Renal pelvis (tissue), 4 donors: ENCODE measurements around the gene ANKMY1. TPM values are rescaled to one million over a fixed set of nuclear protein-coding genes. Genes with fewer than 3 reads are reported as not detected.

Experiments
- DNase-seq: peaks from one replicate; pipeline ENCODE4 v3.0.0-alpha.2; 2013
- polyA plus RNA-seq, 3 donors: library from polyadenylated mRNA; unstranded; fragments of 120-200 nt; gene quantifications; one replicate each; pipeline ENCODE4 v1.2.1, GENCODE V29; 2013; ENCODE audit not compliant: insufficient read length in 3 of 3

Gene ANKMY1
- polyA plus RNA-seq, 3 donors, result 11.7 to 15.6 (median 12.6) TPM

DNA sequence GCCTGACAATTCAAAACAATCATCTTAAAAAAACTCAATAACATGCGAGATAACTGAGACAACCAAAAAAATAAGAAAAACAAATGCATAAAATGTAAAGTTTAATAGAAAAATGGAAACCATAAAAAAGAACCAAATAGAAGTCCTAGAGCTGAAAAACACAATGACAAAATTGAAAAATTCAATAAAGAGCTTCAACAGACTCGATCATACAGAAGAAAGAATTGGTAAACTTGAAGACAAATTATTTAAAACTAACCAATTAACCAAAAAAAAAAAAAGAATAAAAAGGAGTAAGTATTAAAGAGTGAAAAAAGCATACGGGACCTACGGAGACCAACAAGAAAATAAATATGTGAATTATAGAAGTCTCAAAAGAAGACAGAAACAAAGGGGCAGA, 84.6 kb downstream of the ANKMY1 start:
- DNase-seq, result no peak

DNA sequence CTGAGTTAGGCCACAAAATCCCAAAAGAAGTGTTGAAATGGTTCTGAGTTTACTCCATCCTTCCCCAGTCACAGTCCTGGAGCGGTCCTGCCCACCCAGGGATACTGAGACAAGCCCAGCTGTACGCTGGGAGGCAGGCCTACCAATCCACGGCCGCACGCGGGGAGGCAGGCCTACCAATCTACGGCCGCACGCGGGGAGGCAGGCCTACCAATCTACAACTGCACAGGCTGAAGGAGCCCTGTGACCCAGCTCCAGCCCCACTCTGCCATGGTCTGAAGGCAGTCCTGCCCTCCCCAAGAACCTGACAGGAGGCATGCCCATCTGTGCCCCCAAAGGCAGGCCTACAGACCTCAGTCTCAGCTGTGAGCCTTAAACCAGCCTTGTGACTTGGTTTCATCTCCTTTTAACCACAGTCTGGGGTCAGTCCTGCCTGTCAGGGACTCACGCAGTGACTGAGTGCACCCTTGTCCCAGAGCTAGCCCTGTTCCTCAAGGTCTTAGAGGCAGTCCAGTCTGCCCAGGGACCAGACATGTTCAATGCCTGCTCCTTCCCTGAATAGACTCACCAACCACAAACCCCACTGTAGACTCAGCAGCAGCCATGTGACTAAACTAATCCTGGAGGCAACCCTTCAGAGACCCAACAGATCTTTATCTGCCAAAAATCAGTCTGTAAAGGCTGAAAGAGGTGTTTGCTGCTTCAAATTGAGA, 85.6 kb downstream of the ANKMY1 start:
- no peak for DNase-seq

DNA sequence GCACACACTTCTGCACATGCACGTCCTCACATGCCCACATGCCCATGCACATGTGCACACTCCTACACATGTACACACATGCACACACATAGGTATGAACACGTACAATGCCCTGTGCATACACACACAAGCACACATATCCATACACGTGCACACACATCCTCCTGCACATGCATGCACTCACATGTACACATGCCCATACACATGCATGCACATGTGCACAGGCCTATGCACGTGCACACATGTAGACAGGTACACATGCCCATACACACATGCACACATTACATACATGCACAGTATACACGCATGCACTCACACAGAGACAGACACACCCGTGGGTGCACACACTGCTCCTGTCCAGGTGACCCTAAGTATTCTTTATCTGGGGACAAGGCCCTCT, 88.0 kb downstream of the ANKMY1 start:
- no peak for DNase-seq

DNA sequence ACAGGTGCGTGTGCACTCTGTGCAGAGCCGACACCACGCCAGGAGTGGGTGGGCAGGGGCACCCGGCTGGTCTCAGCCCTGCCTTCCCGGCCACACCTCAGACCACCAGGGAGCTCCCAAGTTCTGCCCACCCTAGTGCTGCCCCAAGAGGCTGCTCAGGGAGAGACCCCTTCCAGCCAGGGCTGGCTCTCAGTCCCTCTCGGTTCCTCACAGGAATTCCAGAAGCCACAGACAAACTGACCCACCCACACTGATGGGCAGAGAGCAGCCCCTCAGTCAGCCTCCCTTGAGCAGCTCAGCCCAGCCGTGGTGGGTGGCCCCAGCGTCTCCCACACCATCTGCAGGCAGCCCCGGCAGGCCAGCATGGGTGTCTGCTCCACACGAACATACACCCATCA, 88.5 kb downstream of the ANKMY1 start:
- DNase-seq, result no peak

DNA sequence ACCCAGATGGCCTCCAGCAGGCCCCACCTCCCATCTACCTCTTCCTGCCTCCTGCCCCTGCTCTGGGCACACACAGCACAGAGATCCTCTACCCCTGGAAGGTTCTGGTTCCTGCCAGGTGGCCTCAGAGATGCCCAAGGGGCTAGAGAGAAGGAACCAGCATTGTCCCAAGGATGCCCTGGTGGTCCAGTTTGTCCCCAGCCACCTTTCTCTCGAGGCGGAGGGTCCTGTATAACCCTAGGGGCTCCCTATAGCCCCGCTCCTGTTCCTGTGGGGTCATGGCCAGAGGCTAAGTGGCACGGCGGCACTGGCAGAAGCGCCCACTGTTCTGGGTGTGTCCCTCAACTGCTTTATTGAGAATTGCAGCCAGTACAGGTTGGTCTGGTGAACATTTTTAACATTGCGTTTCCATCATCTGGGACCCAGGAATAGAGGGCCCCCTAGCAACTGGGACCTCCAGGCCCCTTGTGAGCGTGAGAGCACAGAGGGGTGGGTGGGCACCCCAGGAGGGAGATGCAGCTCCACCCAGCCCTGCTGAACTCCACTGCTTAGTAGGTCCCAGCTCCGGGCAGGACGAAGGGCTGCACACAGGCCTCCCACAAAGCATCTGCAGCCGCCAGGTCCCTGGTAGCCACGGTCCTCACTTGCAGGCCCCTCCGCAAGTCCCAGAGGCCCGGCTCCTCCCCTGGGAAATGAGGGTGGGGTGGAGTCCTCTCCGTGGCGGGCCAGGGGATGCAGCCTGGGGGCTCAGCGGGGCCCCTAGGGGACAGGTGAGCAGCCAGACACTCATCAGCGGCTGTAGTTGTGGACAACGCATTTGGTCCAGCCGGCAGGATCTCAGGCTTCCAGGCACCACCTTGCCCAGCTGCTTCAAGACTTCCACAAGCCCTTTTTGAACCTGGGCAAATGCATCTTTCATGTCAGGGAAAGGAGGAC, 89.2 kb downstream of the ANKMY1 start:
- DNase-seq, result no peak

DNA sequence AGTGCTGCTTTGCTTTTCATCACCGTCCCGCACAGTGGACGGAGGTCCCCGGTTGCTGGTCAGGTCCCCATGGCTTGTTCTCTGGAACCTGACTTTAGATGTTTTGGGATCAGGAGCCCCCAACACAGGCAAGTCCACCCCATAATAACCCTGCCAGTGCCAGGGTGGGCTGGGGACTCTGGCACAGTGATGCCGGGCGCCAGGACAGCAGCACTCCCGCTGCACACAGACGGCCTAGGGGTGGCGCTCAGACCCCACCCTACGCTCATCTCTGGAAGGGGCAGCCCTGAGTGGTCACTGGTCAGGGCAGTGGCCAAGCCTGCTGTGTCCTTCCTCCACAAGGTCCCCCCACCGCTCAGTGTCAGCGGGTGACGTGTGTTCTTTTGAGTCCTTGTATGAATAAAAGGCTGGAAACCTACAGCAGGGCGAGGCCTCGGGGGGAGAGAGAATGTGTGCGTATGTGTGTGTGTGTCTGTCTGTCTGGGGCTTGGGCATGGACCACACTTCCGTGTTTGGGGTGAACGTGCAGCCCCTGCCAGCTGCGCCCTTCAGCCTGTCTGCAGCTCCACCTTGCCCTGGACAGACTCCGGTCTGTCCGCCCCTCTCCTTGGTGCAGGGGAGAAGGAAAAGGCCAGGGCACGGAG, 90.0 kb downstream of the ANKMY1 start:
- no peak for DNase-seq

DNA sequence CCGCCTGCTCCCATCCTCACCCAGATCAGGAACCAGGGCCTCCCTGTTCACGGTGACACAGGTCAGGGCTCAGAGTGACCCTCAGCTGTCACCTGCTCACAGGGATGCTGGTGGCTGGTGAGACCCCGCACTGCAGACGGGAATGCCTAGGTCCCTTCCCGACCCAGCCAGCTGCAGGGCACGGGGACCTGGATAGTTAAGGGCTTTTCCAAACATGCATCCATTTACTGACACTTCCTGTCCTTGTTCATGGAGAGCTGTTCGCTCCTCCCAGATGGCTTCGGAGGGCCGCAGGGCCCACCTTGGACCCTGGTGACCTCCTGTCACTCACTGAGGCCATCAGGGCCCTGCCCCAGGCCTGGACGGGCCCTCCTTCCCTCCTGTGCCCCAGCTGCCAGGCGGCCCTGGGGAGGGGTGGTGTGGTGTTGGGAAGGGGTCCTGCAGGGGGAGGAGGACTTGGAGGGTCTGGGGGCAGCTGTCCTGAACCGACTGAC, 90.6 kb downstream of the ANKMY1 start:
- DNase-seq, result no peak

DNA sequence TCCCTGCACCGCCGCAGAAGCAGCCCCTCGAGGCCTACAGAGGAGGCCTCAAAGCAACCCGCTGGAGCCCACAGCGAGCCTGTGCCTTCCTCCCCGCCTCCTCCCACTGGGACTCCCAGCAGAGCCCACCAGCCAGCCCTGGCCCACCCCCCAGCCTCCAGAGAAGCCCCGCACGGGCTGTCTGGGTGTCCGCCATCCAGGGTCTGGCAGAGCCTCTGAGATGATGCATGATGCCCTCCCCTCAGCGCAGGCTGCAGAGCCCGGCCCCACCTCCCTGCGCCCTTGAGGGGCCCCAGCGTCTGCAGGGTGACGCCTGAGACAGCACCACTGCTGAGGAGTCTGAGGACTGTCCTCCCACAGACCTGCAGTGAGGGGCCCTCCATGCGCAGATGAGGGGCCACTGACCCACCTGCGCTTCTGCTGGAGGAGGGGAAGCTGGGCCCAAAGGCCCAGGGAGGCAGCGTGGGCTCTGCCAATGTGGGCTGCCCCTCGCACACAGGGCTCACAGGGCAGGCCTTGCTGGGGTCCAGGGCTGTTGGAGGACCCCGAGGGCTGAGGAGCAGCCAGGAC, 91.1 kb downstream of the ANKMY1 start:
- DNase-seq, result no peak

DNA sequence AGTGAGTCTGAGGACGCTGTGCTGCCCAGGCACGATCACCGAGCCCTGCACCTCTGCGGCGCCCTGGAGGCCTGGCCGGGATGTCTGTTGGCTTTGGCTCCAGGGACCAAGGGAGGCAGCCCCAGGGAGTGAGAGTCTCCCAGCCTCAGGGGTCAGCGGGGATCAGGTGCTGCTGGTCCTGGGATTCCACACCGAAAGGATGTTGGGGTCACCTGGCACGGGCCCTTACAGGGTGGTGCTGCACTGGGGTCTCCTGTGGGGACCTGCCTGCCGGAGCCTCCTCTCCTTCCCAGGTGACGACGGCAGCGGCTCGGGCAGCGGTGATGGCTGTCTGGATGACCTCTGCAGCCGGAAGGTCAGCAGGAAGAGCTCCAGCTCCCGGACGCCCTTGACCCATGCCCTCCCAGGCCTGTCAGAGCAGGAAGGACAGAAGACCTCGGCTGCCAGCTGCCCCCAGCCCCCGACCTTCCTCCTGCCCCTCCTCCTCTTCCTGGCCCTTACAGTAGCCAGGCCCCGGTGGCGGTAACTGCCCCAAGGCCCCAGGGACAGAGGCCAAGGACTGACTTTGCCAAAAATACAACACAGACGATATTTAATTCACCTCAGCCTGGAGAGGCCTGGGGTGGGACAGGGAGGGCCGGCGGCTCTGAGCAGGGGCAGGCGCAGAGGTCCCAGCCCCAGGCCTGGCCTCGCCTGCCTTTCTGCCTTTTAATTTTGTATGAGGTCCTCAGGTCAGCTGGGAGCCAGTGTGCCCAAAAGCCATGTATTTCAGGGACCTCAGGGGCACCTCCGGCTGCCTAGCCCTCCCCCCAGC, 91.8 kb downstream of the ANKMY1 start:
- DNase-seq, result no peak

DNA sequence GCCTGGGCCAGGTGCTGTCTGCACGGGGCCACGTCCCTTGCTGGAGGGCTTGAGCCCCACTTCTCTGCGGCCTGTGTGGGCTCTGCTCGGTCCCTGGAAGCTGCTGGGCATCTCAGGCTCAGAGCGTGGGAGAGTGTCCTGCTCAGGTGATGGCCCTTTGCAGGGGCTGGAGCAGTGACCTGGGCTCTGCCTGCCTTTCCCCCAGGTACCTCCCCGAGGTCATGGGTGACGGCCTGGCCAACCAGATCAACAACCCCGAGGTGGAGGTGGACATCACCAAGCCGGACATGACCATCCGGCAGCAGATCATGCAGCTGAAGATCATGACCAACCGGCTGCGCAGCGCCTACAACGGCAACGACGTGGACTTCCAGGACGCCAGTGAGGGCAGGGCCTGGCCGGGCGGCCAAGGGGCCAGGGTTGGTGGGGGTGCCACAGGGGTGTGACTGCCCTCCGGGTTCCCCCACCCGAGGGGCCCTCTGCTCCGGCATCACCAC, 92.5 kb downstream of the ANKMY1 start:
- no peak for DNase-seq

DNA sequence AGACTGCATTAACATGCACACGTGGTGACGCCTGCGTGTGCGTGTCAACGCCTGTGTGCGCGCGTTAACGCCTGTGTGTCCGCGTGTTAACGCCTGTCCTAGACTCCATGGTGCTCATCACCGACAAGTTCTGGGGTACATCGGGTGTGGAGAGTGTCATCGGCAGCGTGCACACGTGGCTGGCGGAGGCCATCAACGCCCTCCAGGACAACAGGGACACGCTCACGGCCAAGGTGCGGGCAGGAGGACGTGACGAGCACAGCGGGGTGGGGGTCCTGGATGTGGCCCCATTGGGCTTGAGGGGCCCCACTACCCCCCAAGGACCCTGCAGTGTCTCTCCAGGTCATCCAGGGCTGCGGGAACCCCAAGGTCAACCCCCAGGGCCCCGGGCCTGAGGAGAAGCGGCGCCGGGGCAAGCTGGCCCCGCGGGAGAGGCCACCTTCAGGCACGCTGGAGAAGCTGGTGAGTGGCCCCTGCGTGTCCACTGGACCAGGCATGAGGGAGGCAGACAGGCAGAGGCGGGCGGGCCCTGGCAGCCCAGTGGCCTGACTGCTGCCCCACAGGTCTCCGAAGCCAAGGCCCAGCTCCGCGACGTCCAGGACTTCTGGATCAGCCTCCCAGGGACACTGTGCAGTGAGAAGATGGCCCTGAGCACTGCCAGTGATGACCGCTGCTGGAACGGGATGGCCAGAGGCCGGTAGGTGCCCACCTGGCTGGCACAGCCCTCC, 93.1 kb downstream of the ANKMY1 start:
- no peak for DNase-seq

DNA sequence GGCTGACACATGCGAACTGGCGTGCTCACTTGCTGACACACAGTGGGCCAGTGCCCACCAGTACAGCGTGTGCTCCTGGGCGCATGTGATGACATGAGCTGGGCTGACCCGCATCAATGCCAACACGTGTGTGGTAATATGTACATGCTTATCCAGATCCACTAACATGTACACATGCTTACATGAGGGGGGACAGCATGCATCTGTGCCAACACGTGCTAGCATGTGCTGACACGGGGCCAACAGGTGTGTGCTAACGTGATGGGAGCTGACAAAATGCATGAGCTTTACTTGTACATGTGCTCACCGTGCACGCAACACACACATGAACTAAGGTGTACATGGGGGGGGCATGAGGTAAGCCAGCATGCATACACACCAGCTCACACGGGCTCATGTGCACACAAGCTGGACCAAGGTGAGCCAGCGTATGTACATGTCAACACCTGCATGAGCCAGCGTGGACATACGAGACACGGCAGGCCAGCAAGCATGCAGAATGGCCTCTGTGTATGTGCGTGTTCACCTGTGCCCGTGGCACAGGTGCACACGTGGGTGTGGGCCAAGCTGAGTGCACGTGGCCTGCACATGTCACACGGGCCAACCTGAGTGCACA, 93.8 kb downstream of the ANKMY1 start:
- DNase-seq, result no peak

DNA sequence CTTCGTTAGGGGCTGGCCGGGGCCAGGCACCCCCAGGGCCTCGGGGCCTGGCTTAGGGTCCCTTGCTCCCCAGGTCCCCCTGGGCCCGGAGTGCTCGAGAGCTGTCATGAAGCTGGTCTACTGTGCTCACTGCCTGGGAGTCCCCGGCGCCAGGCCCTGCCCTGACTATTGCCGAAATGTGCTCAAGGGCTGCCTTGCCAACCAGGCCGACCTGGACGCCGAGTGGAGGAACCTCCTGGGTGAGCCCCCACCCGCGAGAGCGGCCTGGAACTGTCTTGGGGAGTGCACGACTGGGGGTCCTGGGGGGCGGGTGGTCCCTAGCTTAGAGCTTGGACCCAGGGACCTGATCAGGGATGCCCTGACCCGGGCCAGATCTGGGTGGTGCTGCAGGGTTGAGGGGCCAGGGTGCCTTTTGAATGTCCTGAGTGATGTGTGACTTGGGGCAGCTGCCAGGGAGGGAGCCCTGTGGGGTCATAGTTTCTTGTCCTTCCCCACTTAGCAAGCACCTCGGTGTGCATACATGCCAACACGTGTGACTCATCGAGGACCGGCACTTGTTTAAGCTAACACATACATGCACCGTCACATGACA, 94.4 kb downstream of the ANKMY1 start:
- no peak for DNase-seq

DNA sequence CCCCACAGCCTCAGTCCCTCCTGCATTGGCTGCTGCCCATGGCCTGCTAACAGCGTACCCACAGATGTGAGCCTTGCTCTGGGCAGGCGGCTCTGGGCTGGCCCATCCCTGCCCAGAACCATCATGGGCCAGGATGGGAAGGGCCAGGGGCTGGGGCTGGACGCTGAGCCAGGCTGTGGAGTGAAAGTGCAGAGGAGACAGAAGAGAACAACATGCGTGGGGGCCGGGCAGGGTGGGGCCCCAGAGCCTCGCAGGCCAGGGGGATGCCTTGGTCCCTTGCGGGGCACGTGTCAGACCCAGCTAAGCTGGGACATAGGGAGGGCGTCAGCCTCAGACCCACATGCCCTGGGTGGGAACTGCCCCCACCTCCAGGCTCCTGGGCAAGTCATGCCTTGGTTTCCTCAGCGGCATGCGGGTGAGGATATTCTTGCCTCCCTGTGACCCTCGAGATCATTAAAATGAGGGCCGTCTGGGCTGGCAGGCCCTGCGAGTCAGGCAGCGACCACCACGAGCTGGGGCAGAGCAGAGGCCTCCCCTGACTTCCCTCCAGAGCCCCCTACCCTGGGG, 95.0 kb downstream of the ANKMY1 start:
- DNase-seq, result no peak

DNA sequence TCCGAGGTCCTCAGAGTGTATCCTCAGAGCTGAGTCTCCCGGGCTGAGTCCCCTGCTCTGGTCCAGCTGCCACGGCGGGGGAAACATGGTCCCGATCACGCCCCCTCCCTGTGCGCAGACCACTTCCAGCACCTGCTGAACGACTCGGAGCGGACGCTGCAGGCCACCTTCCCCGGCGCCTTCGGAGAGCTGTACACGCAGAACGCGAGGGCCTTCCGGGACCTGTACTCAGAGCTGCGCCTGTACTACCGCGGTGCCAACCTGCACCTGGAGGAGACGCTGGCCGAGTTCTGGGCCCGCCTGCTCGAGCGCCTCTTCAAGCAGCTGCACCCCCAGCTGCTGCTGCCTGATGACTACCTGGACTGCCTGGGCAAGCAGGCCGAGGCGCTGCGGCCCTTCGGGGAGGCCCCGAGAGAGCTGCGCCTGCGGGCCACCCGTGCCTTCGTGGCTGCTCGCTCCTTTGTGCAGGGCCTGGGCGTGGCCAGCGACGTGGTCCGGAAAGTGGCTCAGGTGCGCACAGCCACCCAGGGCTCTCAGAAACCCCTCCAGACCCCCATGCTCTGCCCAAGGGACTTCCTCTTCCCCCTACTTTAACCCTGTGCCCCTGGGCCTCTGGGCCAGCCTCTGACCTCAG, 95.6 kb downstream of the ANKMY1 start:
- DNase-seq, result no peak

DNA sequence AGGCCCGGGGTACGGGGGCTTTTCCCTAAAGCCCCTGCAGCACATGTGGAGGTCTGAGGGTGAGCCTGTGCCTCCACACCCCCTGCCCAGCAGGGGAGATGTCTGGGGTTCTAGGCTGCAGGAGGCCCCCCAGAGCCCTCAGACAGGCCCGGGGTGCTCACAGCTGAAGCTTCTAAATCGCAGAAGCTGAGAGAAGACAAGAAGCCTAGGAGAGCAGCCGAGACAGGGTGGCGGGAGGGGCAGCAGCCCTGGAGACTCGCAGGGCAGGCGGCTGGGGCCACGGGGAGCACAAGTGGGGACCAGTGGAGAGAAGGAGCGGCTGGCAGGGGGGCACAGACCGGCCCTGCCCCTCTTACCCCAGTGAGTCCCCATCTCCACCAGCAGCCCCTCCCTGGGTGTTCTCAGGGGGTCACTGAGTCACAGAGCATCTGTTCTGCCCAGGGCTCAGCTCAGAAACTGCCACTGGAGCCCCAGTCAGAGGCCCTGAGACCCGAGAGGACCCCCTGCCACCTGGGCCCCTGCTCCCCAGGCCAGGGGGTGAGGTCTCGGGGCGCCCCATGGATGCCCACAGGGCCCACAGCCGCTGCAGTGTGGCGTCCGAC, 96.2 kb downstream of the ANKMY1 start:
- no peak for DNase-seq

DNA sequence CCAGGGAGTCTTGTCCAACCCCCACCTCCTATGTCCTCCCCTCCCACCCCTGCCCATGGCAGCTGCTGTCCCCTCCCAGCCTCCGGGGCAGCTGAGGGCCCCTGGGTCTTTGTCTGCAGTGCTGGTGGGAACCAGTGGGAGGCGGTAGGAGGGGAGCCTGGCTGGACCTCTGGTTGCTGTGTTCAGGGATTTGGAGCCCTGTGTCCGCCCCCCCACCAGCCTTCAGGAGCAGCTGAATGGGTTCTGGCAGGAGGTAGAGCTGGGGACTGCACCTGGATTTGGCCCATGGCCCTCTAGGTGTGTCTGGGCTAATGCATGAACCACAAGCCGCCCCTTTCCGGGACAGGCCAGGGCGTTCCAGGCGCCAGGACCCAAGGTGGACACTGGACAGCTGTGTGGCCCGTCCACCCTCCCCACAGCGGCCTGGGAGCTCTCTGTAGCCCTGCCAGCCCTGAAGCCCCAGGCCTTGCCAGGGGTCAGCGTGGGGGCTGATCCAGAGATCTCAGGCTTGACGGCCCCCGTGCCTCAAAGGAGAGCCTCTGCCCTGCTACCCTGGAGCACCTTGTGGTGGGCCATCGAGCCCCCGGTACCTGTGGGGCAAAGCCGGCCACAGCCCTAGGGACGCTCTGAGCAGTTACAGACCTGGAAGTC, 96.9 kb downstream of the ANKMY1 start:
- DNase-seq, result no peak

DNA sequence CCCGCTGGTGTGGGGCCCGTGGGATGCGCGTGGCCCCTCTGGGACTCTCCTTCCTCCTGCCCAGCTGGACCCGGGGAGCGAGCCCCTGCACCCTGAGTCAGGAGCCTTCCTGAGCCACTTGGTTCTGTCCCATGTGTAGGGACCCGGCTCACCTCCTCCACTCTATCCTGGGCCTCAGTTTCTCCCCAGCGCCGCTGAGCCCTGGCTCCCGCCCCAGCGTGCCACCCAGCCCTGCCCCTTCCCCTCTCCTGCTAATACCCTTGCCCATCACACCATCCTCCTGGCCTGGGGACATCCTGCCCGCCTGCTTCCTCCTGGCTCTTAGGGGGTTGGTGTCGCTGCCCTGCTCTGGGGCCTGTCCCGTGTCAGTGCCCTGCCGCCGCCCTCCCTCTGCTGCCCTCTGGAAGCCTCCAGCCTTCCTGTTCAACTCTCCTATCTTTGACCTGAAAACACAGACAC, 97.5 kb downstream of the ANKMY1 start:
- DNase-seq, result no peak
